WTC11 (cell line): ENCODE measurements around the gene MYCBP2.

ENCODE experiments used
- CTCF ChIP-seq: fragments of 200-600 bp; IDR thresholded peaks from 2 replicates; pipeline ENCODE4 v1.8.0; 2022; ENCODE audit warnings: antibody characterized with exemption
- IRF2 ChIP-seq: sonication (generic); formaldehyde crosslinking; IDR thresholded peaks from 2 replicates; pipeline ENCODE4 v1.8.0; 2022; ENCODE audit warnings: low read depth, missing genetic modification reagents, borderline replicate concordance
- SP1 ChIP-seq: sonication (generic); formaldehyde crosslinking; conservative IDR thresholded peaks from 2 replicates; pipeline ENCODE4 v1.8.1; 2022; ENCODE audit warnings: missing genetic modification reagents
- STAT6 ChIP-seq: sonication (generic); formaldehyde crosslinking; conservative IDR thresholded peaks from 2 replicates; pipeline ENCODE4 v1.8.1; 2023; ENCODE audit warnings: mild to moderate bottlenecking, low read depth, missing genetic modification reagents, moderate library complexity
- TP53 ChIP-seq: sonication (generic); formaldehyde crosslinking; IDR thresholded peaks from 2 replicates; pipeline ENCODE4 v1.8.1; 2023; ENCODE audit warnings: mild to moderate bottlenecking, missing genetic modification reagents

GRCh38 chr13:77306458-77306857 lies 20.4 kb downstream of the MYCBP2 start:
- TF ChIP-seq TP53 (CRISPR knock-in tag) = no peak
- no peak for TF ChIP-seq CTCF
- no peak for TF ChIP-seq STAT6 (CRISPR knock-in tag)
- no peak for TF ChIP-seq SP1
- no peak for TF ChIP-seq IRF2 (CRISPR knock-in tag)
